GM23338 (cell line): ENCODE results near the gene UBXN7. TPM values are rescaled to one million over a fixed set of nuclear protein-coding genes. Genes with fewer than 3 reads are reported as not detected.
A peak's percentile ranks its signal among the peaks of the same experiment; 100 is the strongest.

Experiments
- ATAC-seq: fragments of 200-7000 bp; cut with Tn5 transposase; 3 replicates; pipeline ENCODE4 v1.9.1; 2020
- DNase-seq: peaks from one replicate; pipeline ENCODE4 v3.0.0-alpha.2; 2015; ENCODE audit warnings: low spot score
- H2AFZ ChIP-seq: fragments of 200-600 bp; sonication (generic); 2 replicates; pipeline ENCODE4 v1.8.0; 2016; ENCODE audit warnings: antibody characterized with exemption, mild to moderate bottlenecking, moderate library complexity
- H3F3A ChIP-seq: fragments of 200-600 bp; sonication (generic); replicated peaks from 2 replicates; pipeline ENCODE4 v1.8.0; 2017; ENCODE audit warnings: antibody characterized with exemption, mixed run types, low read depth
- H3K27ac ChIP-seq: fragments of 200-600 bp; sonication (generic); 2 replicates; pipeline ENCODE4 v1.6.1; 2016; ENCODE audit warnings: low read depth
- H3K27me3 ChIP-seq: fragments of 200-600 bp; sonication (generic); 2 replicates; pipeline ENCODE4 v1.8.0; 2016; ENCODE audit warnings: mild to moderate bottlenecking, mixed run types, moderate library complexity; ENCODE audit not compliant: insufficient read depth
- H3K36me3 ChIP-seq: fragments of 200-600 bp; sonication (generic); 2 replicates; pipeline ENCODE4 v1.8.0; 2016; ENCODE audit warnings: mild to moderate bottlenecking; ENCODE audit not compliant: insufficient read depth
- H3K4me1 ChIP-seq: fragments of 200-600 bp; sonication (generic); 2 replicates; pipeline ENCODE4 v1.8.0; 2016; ENCODE audit warnings: mild to moderate bottlenecking, moderate library complexity; ENCODE audit not compliant: insufficient read depth
- H3K4me2 ChIP-seq: fragments of 200-600 bp; sonication (generic); 2 replicates; pipeline ENCODE4 v1.7.1; 2017; ENCODE audit warnings: mixed run types
- H3K4me3 ChIP-seq: fragments of 200-600 bp; sonication (generic); 2 replicates; pipeline ENCODE4 v1.6.1; 2016; ENCODE audit warnings: mixed run types
- H3K79me2 ChIP-seq: fragments of 200-600 bp; sonication (generic); replicated peaks from 2 replicates; pipeline ENCODE4 v1.8.0; 2017; ENCODE audit warnings: mild to moderate bottlenecking; ENCODE audit not compliant: insufficient read depth
- H3K9me2 ChIP-seq: fragments of 200-600 bp; sonication (generic); 2 replicates; pipeline ENCODE4 v1.8.0; 2017; ENCODE audit not compliant: insufficient read depth
- H4K20me1 ChIP-seq: fragments of 200-600 bp; sonication (generic); replicated peaks from 2 replicates; pipeline ENCODE4 v1.8.0; 2017; ENCODE audit warnings: mild to moderate bottlenecking; ENCODE audit not compliant: insufficient read depth
- H3K27ac Mint-ChIP-seq: 2 replicates; pipeline ENCODE4 v1.8.0; 2020; ENCODE audit warnings: inconsistent platforms, mild to moderate bottlenecking, moderate library complexity, mixed read lengths
- H3K27me3 Mint-ChIP-seq: 3 replicates; pipeline ENCODE4 v1.8.0; 2022; ENCODE audit warnings: low read depth, mild to moderate bottlenecking, moderate library complexity, mixed read lengths, inconsistent platforms; ENCODE audit not compliant: insufficient read depth, poor library complexity
- H3K36me3 Mint-ChIP-seq: 3 replicates; pipeline ENCODE4 v1.8.0; 2021; ENCODE audit warnings: low read depth, mild to moderate bottlenecking, inconsistent platforms, moderate library complexity, mixed read lengths
- H3K4me1 Mint-ChIP-seq: 3 replicates; pipeline ENCODE4 v1.8.0; 2020; ENCODE audit warnings: mild to moderate bottlenecking, inconsistent platforms, mixed read lengths
- H3K4me3 Mint-ChIP-seq: 3 replicates; pipeline ENCODE4 v1.8.0; 2021; ENCODE audit warnings: moderate library complexity, mild to moderate bottlenecking, inconsistent platforms, mixed read lengths
- H3K9me3 Mint-ChIP-seq: 3 replicates; pipeline ENCODE4 v1.8.0; 2020; ENCODE audit warnings: moderate library complexity, mild to moderate bottlenecking, inconsistent platforms, mixed read lengths
- CREB1 ChIP-seq: fragments of 250-450 bp; sonication (Bioruptor Pico); IDR thresholded peaks from 2 replicates; pipeline ENCODE4 v1.5.0; 2020; ENCODE audit warnings: low read depth, mild to moderate bottlenecking, moderate library complexity
- EZH2phosphoT487 ChIP-seq: fragments of 200-600 bp; sonication (generic); IDR thresholded peaks from one replicate; pipeline ENCODE4 v1.8.1; 2018; ENCODE audit warnings: antibody characterized with exemption; ENCODE audit not compliant: unreplicated experiment
- NANOG ChIP-seq: IDR thresholded peaks from 2 replicates; pipeline ENCODE4 v1.6.1; 2016; ENCODE audit warnings: antibody characterized with exemption, borderline replicate concordance
- POLR2AphosphoS5 ChIP-seq: IDR thresholded peaks from 2 replicates; pipeline ENCODE4 v1.6.1; 2016; ENCODE audit warnings: antibody characterized with exemption, low read depth
- STAT1 ChIP-seq: IDR thresholded peaks from one replicate; pipeline ENCODE4 v1.6.1; 2016; ENCODE audit warnings: antibody characterized with exemption; ENCODE audit not compliant: unreplicated experiment
- ZNF114 ChIP-seq: fragments of 250-450 bp; sonication (Bioruptor Pico); IDR thresholded peaks from 2 replicates; pipeline ENCODE4 v1.5.0; 2020; ENCODE audit warnings: mild to moderate bottlenecking, moderate library complexity
- ZNF331 ChIP-seq: fragments of 250-450 bp; sonication (Bioruptor Pico); IDR thresholded peaks from 2 replicates; pipeline ENCODE4 v1.5.0; 2020; ENCODE audit warnings: low read depth, mild to moderate bottlenecking, moderate library complexity
- polyA plus RNA-seq: library from polyadenylated mRNA; unstranded; fragments of >200 nt; fragmentation: Nextera tagmentation; extraction: Ambion mirVana; gene quantifications from 2 replicates; pipeline ENCODE4 v1.2.1, GENCODE V29; 2016
- total RNA-seq: library from RNA; depleted of rRNA; stranded (reverse); fragments of >200 nt; shearing (Covaris generic); gene quantifications from 2 replicates; pipeline ENCODE4 v1.2.3, GENCODE V29; 2014
- TF ChIP-seq, protein P1 (sequence below): fragments of 250-450 bp; sonication (Bioruptor Pico); IDR thresholded peaks from 2 replicates; pipeline ENCODE4 v1.5.0; 2020; ENCODE audit warnings: mild to moderate bottlenecking, moderate library complexity
- TF ChIP-seq, protein P2 (sequence below): IDR thresholded peaks from 2 replicates; pipeline ENCODE4 v1.6.1; 2016; ENCODE audit warnings: antibody characterized with exemption
- TF ChIP-seq, protein P3 (sequence below): IDR thresholded peaks from one replicate; pipeline ENCODE4 v1.6.1; 2018; ENCODE audit warnings: antibody characterized with exemption; ENCODE audit not compliant: unreplicated experiment

Gene UBXN7
- total and polyA plus RNA-seq, 2 experiments from 2014 or later = 37.9 to 46.2 TPM

DNA sequence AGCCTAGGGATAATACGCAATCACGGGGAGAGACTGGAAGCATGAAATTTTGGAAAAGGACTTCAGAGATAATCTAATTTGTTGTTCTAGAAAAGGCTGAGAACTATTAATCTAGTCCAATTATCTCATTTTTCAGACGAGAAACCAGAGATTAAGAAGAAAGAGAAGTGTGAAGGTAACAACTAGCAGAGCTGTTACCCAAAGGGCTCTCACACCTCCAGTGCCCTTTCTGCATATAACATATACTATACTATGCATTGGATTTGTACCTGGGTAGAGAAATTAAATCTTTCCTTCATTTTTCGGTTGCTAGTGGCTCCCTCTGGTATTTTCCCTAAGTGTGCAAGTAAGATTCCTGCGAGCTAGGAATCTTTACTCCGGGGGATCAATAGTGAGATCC is 80.7 kb downstream of the UBXN7 start:
- Histone ChIP-seq H4K20me1 (no peaks in the 10 kb centered on the region), H3K27ac (0 out of 2 replicates have a peak overlapping the region, but pooled peaks have one; percentile 45), H3K4me1 (no peaks in the 10 kb centered on the region), H3K4me2 (no peak overlapping the region), H3K36me3 (peaks cover 12% of the 10 kb centered on the region; the same call in 1 of the 2 replicates), H3F3A (no peaks in the 10 kb centered on the region), H3K79me2 (no peaks in the 10 kb centered on the region), H3K4me3 (no peak overlapping the region), H3K27me3 (no peaks in the 10 kb centered on the region), H2AFZ (no peak overlapping the region), H3K9me2 (no peaks in the 10 kb centered on the region)
- DNase-seq = no peak
- Mint-ChIP-seq H3K27ac (no peak overlapping the region), H3K4me3 (no peak overlapping the region), H3K36me3 (peaks cover 38% of the 10 kb centered on the region), H3K27me3 (no peaks in the 10 kb centered on the region), H3K4me1 (no peaks in the 10 kb centered on the region), H3K9me3 (no peaks in the 10 kb centered on the region)
- no peak for ATAC-seq
- TF ChIP-seq EZH2phosphoT487 (no peak), POLR2AphosphoS5 (no peak), ZNF331 (CRISPR knock-in tag) (no peak), STAT1 (no peak), CREB1 (no peak)

DNA sequence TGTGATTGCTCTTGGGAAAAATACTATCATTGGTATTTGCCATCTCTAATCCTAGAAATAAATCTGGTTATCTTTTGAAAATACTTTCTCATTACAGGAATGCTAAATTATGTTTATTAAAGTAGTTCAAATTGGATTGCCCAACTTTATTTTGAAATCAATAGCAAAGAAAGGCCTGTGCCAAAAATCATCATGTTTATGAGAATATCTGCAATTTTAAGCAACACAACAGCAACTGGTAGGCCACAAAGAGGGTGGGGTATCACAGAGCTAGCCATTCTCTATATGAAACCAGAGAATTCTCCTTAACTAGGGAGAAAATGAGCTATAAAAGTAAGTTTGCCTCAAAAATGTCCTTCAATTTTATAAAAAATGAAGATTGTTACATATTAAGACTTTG is 82.2 kb downstream of the UBXN7 start:
- Histone ChIP-seq H3K4me1 (no peaks in the 10 kb centered on the region), H3K27ac (no peak overlapping the region), H3K4me2 (no peak overlapping the region), H3K9me2 (no peaks in the 10 kb centered on the region), H3K36me3 (no peaks in the 10 kb centered on the region; the same call in 1 of the 2 replicates), H2AFZ (no peak overlapping the region), H3K27me3 (no peaks in the 10 kb centered on the region), H3K4me3 (no peak overlapping the region), H3K79me2 (no peaks in the 10 kb centered on the region), H4K20me1 (no peaks in the 10 kb centered on the region), H3F3A (0 out of 2 replicates have a peak, but pooled peaks cover 4% of the 10 kb centered on the region)
- ATAC-seq (no peak), DNase-seq (no peak)
- Mint-ChIP-seq H3K36me3 (peaks cover 27% of the 10 kb centered on the region), H3K27ac (no peak overlapping the region), H3K27me3 (no peaks in the 10 kb centered on the region), H3K9me3 (no peaks in the 10 kb centered on the region; the same call in 2 of the 3 replicates), H3K4me3 (no peak overlapping the region), H3K4me1 (no peaks in the 10 kb centered on the region)
- no peak for TF ChIP-seq POLR2AphosphoS5
- no peak for TF ChIP-seq ZNF331 (CRISPR knock-in tag)
- no peak for TF ChIP-seq CREB1
- TF ChIP-seq ZNF114 (CRISPR knock-in tag) = no peak
- TF ChIP-seq EZH2phosphoT487 = no peak
- TF ChIP-seq, protein P1, sequence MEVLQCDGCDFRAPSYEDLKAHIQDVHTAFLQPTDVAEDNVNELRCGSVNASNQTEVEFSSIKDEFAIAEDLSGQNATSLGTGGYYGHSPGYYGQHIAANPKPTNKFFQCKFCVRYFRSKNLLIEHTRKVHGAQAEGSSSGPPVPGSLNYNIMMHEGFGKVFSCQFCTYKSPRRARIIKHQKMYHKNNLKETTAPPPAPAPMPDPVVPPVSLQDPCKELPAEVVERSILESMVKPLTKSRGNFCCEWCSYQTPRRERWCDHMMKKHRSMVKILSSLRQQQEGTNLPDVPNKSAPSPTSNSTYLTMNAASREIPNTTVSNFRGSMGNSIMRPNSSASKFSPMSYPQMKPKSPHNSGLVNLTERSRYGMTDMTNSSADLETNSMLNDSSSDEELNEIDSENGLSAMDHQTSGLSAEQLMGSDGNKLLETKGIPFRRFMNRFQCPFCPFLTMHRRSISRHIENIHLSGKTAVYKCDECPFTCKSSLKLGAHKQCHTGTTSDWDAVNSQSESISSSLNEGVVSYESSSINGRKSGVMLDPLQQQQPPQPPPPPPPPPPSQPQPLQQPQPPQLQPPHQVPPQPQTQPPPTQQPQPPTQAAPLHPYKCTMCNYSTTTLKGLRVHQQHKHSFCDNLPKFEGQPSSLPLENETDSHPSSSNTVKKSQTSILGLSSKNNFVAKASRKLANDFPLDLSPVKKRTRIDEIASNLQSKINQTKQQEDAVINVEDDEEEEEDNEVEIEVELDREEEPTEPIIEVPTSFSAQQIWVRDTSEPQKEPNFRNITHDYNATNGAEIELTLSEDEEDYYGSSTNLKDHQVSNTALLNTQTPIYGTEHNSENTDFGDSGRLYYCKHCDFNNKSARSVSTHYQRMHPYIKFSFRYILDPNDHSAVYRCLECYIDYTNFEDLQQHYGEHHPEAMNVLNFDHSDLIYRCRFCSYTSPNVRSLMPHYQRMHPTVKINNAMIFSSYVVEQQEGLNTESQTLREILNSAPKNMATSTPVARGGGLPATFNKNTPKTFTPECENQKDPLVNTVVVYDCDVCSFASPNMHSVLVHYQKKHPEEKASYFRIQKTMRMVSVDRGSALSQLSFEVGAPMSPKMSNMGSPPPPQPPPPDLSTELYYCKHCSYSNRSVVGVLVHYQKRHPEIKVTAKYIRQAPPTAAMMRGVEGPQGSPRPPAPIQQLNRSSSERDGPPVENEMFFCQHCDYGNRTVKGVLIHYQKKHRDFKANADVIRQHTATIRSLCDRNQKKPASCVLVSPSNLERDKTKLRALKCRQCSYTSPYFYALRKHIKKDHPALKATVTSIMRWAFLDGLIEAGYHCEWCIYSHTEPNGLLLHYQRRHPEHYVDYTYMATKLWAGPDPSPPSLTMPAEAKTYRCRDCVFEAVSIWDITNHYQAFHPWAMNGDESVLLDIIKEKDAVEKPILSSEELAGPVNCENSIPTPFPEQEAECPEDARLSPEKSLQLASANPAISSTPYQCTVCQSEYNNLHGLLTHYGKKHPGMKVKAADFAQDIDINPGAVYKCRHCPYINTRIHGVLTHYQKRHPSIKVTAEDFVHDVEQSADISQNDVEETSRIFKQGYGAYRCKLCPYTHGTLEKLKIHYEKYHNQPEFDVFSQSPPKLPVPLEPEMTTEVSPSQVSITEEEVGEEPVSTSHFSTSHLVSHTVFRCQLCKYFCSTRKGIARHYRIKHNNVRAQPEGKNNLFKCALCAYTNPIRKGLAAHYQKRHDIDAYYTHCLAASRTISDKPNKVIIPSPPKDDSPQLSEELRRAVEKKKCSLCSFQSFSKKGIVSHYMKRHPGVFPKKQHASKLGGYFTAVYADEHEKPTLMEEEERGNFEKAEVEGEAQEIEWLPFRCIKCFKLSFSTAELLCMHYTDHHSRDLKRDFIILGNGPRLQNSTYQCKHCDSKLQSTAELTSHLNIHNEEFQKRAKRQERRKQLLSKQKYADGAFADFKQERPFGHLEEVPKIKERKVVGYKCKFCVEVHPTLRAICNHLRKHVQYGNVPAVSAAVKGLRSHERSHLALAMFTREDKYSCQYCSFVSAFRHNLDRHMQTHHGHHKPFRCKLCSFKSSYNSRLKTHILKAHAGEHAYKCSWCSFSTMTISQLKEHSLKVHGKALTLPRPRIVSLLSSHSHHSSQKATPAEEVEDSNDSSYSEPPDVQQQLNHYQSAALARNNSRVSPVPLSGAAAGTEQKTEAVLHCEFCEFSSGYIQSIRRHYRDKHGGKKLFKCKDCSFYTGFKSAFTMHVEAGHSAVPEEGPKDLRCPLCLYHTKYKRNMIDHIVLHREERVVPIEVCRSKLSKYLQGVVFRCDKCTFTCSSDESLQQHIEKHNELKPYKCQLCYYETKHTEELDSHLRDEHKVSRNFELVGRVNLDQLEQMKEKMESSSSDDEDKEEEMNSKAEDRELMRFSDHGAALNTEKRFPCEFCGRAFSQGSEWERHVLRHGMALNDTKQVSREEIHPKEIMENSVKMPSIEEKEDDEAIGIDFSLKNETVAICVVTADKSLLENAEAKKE (CRISPR knock-in tag) = no peak
- TF ChIP-seq STAT1 = no peak
- TF ChIP-seq, protein P2, sequence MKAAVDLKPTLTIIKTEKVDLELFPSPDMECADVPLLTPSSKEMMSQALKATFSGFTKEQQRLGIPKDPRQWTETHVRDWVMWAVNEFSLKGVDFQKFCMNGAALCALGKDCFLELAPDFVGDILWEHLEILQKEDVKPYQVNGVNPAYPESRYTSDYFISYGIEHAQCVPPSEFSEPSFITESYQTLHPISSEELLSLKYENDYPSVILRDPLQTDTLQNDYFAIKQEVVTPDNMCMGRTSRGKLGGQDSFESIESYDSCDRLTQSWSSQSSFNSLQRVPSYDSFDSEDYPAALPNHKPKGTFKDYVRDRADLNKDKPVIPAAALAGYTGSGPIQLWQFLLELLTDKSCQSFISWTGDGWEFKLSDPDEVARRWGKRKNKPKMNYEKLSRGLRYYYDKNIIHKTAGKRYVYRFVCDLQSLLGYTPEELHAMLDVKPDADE = no peak
- TF ChIP-seq, protein P3, sequence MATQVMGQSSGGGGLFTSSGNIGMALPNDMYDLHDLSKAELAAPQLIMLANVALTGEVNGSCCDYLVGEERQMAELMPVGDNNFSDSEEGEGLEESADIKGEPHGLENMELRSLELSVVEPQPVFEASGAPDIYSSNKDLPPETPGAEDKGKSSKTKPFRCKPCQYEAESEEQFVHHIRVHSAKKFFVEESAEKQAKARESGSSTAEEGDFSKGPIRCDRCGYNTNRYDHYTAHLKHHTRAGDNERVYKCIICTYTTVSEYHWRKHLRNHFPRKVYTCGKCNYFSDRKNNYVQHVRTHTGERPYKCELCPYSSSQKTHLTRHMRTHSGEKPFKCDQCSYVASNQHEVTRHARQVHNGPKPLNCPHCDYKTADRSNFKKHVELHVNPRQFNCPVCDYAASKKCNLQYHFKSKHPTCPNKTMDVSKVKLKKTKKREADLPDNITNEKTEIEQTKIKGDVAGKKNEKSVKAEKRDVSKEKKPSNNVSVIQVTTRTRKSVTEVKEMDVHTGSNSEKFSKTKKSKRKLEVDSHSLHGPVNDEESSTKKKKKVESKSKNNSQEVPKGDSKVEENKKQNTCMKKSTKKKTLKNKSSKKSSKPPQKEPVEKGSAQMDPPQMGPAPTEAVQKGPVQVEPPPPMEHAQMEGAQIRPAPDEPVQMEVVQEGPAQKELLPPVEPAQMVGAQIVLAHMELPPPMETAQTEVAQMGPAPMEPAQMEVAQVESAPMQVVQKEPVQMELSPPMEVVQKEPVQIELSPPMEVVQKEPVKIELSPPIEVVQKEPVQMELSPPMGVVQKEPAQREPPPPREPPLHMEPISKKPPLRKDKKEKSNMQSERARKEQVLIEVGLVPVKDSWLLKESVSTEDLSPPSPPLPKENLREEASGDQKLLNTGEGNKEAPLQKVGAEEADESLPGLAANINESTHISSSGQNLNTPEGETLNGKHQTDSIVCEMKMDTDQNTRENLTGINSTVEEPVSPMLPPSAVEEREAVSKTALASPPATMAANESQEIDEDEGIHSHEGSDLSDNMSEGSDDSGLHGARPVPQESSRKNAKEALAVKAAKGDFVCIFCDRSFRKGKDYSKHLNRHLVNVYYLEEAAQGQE = no peak
- no peak for TF ChIP-seq NANOG
